SK-MEL-5 (cell line): ENCODE measurements around the gene ZNF555. TPM values are rescaled to one million over a fixed set of nuclear protein-coding genes. Genes with fewer than 3 reads are reported as not detected.
A peak's percentile ranks its signal among the peaks of the same experiment; 100 is the strongest.
"Not testable (repeated sequence)": the region's sequence is repeated elsewhere in the genome, so short reads cannot be mapped to it uniquely, and the experiment has no call there.

Source experiments
- DNase-seq: peaks from one replicate; pipeline ENCODE4 v3.0.0-alpha.2; 2016; ENCODE audit warnings: low read depth, low spot score
- in situ Hi-C: cut with HindIII; loops from 2 replicates; pipeline ENCODE4 v1.10.0; 2016; ENCODE audit warnings: low sequenced_read_pairs, high pct_unique_total_duplicates, low pct_unique_long_range_greater_than_20kb
- total RNA-seq: library from RNA; depleted of rRNA; stranded (reverse); fragments of >200 nt; shearing (Covaris generic); gene quantifications from 2 replicates; pipeline ENCODE4 v1.2.3, GENCODE V29; 2014

The ZNF555 gene
- total RNA-seq, 1 experiment from 2014 or later: 4.5 TPM

- no peak for DNase-seq
- in situ Hi-C loops: no loop called here
Observed at GRCh38 chr19:2850256-2850925, 9.1 kb downstream of the ZNF555 start.

- in situ Hi-C loops: no loop called here
- no peak for DNase-seq
Observed at GRCh38 chr19:2852598-2852997, 11.3 kb downstream of the ZNF555 start.

- in situ Hi-C loops: no loop called here
Observed at GRCh38 chr19:2853015-2853606, 11.8 kb downstream of the ZNF555 start.

GRCh38 chr19:2854849-2855248 lies 13.6 kb downstream of the ZNF555 start:
- DNase-seq: no peak
- in situ Hi-C loops: no loop called here

More at GRCh38 chr19:2853015-2853606, 11.8 kb downstream of the ZNF555 start:
- no peak for DNase-seq

GRCh38 chr19:2856457-2857050 lies 15.3 kb downstream of the ZNF555 start:
- no peak for DNase-seq
- in situ Hi-C loops: no loop called here

GRCh38 chr19:2858864-2859263 lies 17.6 kb downstream of the ZNF555 start:
- in situ Hi-C loops: no loop called here
- no peak for DNase-seq

- DNase-seq: no peak
- in situ Hi-C loops: no loop called here
Observed at GRCh38 chr19:2863816-2864215, 22.5 kb downstream of the ZNF555 start.

GRCh38 chr19:2865334-2866100 lies 24.2 kb downstream of the ZNF555 start:
- DNase-seq: no peak
- in situ Hi-C loops: no loop called here

GRCh38 chr19:2866495-2867024 lies 25.3 kb downstream of the ZNF555 start:
- no peak for DNase-seq
- in situ Hi-C loops: no loop called here

- in situ Hi-C loops: no loop called here
- peak; percentile 34 for DNase-seq
Observed at GRCh38 chr19:2867025-2867991, 26.0 kb downstream of the ZNF555 start, which contains the start of gene ZNF556. TSS of gene ZNF556 (plus strand) at chr19:2867335. CDS start at chr19:2867422, 87 bp downstream.

GRCh38 chr19:2869618-2870017 lies 28.3 kb downstream of the ZNF555 start:
- no peak for DNase-seq
- in situ Hi-C loops: no loop called here

- DNase-seq: peak; percentile 48
- in situ Hi-C loops: not testable (repeated sequence)
Observed at GRCh38 chr19:2872175-2872574, 30.9 kb downstream of the ZNF555 start.

- in situ Hi-C loops: no loop called here
- no peak for DNase-seq
Observed at GRCh38 chr19:2877398-2878331, 36.4 kb downstream of the ZNF555 start.

GRCh38 chr19:2883686-2884439 lies 42.6 kb downstream of the ZNF555 start:
- no peak for DNase-seq
- in situ Hi-C loops: no loop called here

GRCh38 chr19:2885736-2886135 lies 44.5 kb downstream of the ZNF555 start:
- in situ Hi-C loops: no loop called here
- DNase-seq: no peak
